NCI-H1694 (cell line): ENCODE data around the gene SPINK8.
"Not testable (repeated sequence)": the region's sequence is repeated elsewhere in the genome, so short reads cannot be mapped to it uniquely, and the experiment has no call there.

Source experiments
- DNase-seq: peaks from one replicate; lab custom pipeline; 2025; lab: John Stamatoyannopoulos, UW

The SPINK8 gene

GRCh38 chr3:48276911-48277641 is 56.4 kb downstream of the SPINK8 start:
- no peak for DNase-seq

DNA sequence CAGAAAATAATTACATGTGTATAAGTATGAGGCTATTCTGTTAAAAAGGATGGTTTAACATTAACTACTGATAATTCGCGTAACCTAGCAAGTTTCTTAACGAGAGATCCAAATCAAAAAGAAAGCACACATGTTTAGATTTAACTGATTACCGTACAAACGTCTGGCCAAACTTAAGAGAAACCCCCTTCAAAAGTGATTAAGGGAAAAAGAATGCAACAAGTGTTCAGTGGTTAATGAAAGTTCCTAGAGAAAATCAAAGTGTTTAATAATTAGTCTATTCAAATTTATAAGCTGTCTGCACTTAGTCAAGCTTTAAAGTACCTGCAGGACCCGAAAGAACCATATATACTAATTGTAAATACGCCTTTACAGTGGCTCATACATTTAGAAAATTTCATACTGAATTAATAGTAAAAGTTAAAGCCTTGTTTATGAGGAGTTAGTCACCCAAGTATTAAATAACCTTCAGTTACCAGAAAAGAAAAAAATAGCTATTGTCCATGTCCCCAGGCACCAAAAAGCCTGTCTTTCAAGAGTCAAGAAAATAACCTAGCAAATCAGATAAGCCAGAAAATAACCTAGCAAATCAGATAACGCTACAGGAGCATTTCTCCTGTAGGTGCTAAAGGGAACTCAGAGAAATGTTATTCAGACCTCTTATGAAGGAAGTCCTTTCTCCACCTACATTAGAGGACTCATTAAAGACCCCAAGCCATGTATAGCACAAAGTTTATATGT is 58.0 kb downstream of the SPINK8 start:
- no peak for DNase-seq

DNA sequence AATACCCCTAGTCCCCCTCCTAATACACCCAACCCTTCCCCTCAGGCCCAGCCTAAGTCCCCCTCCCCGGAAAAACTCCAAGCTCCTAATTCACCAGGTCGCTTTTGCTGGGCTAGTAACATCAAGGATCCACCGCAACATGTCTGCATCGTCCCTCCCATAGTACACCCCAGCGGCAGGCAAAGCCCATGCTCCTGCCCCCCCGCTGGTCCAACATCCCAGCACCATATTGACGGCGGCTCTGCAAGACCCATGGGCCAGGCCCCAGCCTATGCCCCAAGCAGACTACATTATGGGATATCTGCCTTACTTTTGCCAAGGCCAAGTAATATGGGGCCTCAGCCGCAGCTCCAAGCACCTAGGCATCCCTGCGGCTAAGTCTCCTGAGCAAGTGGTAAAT is 59.0 kb downstream of the SPINK8 start:
- DNase-seq, result no peak

GRCh38 chr3:48273594-48274211 is 59.8 kb downstream of the SPINK8 start:
- peak; percentile 21 for DNase-seq

- no peak for DNase-seq
Measured at GRCh38 chr3:48271763-48272498, 61.5 kb downstream of the SPINK8 start.

- DNase-seq, result not testable (repeated sequence)
Measured at GRCh38 chr3:48271223-48271622, 62.2 kb downstream of the SPINK8 start.

GRCh38 chr3:48270306-48270705 is 63.2 kb downstream of the SPINK8 start:
- no peak for DNase-seq

DNA sequence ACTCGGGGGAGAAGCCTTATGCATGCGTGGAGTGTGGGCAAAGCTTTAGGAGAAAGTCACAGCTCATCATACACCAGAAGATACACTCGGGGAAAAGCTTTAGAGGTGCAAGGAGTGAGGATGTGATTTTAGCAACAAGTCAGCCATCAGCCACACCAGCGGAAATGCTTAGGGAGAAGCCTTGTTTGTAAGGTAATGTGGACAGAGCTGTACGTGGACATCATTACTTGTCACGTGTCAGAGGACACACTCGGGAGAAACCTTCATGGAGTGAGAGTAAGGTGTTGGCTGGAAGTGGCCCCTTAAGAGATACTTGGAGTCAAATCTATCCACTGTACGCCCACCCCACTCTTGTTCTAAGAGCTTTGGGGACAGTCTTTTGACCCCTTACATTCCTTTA is 63.9 kb downstream of the SPINK8 start:
- DNase-seq, result no peak

GRCh38 chr3:48268936-48269561 is 64.4 kb downstream of the SPINK8 start:
- DNase-seq, result no peak

- DNase-seq, result no peak
Measured at GRCh38 chr3:48268381-48268935, 65.0 kb downstream of the SPINK8 start.

DNA sequence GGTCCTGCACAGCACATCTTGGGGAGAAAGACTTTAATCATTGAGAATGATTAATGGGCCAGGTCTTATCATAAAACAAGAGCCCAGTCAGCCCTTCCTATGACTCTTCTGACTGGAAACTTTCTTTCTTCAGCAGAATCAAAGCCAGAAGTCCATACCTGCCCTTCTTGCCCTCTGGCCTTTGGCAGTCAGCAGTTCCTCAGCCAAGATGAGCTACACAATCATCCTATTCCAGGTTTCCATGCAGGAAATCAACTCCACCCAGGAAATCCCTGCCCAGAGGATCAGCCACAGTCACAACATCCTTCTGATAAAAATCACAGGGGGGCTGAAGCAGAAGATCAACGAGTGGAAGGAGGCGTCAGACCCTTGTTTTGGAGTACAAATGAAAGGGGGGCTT is 65.7 kb downstream of the SPINK8 start:
- no peak for DNase-seq

- no peak for DNase-seq
Measured at GRCh38 chr3:48258530-48258929, 74.9 kb downstream of the SPINK8 start.
